ENCODE data around the gene ATP13A1. TPM values are rescaled to one million over a fixed set of nuclear protein-coding genes. Genes with fewer than 3 reads are reported as not detected.

ATP13A1 gene
- total RNA-seq, 2 experiments from 2014 or later: 84.8 to 87.6 TPM

DNA sequence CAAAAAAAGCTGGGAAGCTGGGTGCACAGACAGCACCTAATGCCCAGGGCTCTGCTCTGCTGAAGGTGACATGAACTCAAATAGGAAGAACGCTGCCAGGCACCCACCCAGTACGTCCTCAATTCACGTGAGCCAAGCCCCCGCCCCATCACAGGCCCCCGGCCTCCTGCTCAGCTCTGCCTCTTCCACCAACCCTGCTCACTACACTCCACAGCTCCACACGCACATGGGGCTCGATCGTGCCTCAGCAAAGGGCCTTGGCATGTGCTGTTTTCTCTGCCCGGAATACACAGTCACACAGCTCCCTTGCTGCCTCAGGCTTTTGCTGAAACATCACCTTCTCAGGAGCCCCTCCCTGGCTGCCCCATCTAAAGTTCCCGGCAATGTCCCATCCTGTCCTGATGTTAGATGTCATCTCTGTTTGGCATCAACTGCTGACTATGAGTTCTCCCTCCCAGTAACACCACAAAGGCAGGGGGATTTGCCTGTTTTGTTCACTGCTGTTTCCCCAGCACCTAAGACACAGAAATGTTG lies 2.3 kb downstream of the ATP13A1 start:
- POLR2A ChIA-PET: interaction anchor here (1.1 to 1.5 kb wide), 3 partner anchors 9 to 17 kb away, joined by 3 to 4 read pairs (median 3); no protein-coding TSS in a partner anchor

DNA sequence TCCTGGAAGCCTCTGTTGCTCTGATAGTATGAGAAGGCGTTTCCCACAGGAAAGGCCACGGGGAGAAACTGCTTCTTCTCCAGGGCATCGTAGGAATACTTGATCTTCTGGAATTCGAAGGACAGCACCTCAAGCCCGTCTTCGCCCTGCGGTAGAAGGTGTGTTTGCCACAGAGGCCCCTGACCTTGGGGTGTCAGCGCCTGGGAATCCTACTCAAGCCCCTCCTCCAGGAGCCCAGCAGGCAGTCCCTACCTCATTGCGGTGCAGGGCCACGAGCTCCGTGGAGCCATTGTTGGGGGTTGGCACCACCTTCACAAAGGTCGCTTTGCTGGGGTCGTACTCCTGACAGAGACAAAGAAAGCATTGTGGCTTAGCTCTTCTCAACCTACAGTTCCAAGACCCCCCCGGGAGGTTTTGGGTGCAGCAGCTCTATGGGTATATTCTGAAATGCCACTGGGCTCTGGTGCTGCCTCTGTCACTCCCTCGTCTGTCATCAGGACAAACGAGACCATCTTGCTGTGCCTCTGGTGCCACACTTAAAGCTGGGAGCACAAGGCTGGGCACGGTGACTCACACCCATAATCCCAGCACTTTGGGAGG lies 3.7 kb downstream of the ATP13A1 start:
- H3K36me3 ChIP-seq (ENCODE audit: insufficient read depth, low read length): peaks cover 50% of the 10 kb centered on the region
- peaks cover 39% of the 10 kb centered on the region for H3K4me1 ChIP-seq (ENCODE audit: insufficient read depth, low read length)
- Mint-ChIP-seq H3K4me1 (ENCODE audit: low read depth) (peaks cover 34% of the 10 kb centered on the region), H3K27me3 (no peaks in the 10 kb centered on the region), H3K36me3 (ENCODE audit: low read depth) (peaks cover 75% of the 10 kb centered on the region), H3K27ac (no peak overlapping the region), H3K9me3 (peaks cover 2% of the 10 kb centered on the region), H3K4me3 (no peak overlapping the region)
- no peak overlapping the region for H3K27ac ChIP-seq (ENCODE audit: low read depth in 1 of 2, low read length in 2 of 2)
- peak in 1 of 14 experiments; percentile 15 for DNase-seq
- POLR2A ChIA-PET: no interaction called here
- no peaks in the 10 kb centered on the region for H3K27me3 ChIP-seq (ENCODE audit: control insufficient read depth in 1 of 2, insufficient read depth in 2 of 2, low read length in 2 of 2)
- H3K4me3 ChIP-seq (ENCODE audit: low read length): no peak overlapping the region
- H3K9me3 ChIP-seq (ENCODE audit: control insufficient read depth in 1 of 2, insufficient read depth in 1 of 2, low read length in 2 of 2): peaks cover 0 to 4% of the 10 kb centered on the region in 2 experiments
- TF ChIP-seq, protein P1, sequence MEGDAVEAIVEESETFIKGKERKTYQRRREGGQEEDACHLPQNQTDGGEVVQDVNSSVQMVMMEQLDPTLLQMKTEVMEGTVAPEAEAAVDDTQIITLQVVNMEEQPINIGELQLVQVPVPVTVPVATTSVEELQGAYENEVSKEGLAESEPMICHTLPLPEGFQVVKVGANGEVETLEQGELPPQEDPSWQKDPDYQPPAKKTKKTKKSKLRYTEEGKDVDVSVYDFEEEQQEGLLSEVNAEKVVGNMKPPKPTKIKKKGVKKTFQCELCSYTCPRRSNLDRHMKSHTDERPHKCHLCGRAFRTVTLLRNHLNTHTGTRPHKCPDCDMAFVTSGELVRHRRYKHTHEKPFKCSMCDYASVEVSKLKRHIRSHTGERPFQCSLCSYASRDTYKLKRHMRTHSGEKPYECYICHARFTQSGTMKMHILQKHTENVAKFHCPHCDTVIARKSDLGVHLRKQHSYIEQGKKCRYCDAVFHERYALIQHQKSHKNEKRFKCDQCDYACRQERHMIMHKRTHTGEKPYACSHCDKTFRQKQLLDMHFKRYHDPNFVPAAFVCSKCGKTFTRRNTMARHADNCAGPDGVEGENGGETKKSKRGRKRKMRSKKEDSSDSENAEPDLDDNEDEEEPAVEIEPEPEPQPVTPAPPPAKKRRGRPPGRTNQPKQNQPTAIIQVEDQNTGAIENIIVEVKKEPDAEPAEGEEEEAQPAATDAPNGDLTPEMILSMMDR (IDR thresholded peaks at IDR 0.05): no peak
- intact Hi-C loops (cut with DNase I, micrococcal nuclease): loop anchor here (5.0 kb wide), 3 partner anchors 163 to 337 kb away; partner anchors contain the start of genes MAU2 (in 1 of the 2), SUGP1 (in 1 of the 2), ZNF253 (in 1 of the 2) and ZNF506 (in 1 of the 2)
- ATAC-seq (ENCODE audit: poor library complexity): no peak
- CTCF ChIA-PET: no interaction called here

More for the DNA sequence above, 2.3 kb downstream of the ATP13A1 start:
- Mint-ChIP-seq H3K27ac (peak overlapping the region; percentile 99), H3K4me1 (ENCODE audit: low read depth) (peaks cover 34% of the 10 kb centered on the region), H3K9me3 (peaks cover 2% of the 10 kb centered on the region), H3K27me3 (no peaks in the 10 kb centered on the region), H3K36me3 (ENCODE audit: low read depth) (peaks cover 62% of the 10 kb centered on the region), H3K4me3 (peak overlapping the region; percentile 95)
- Histone ChIP-seq H3K4me3 (ENCODE audit: low read length) (peak overlapping the region; percentile 94), H3K9me3 (ENCODE audit: control insufficient read depth in 1 of 2, insufficient read depth in 1 of 2, low read length in 2 of 2) (peaks cover 0 to 15% of the 10 kb centered on the region in 2 experiments), H3K4me1 (ENCODE audit: insufficient read depth, low read length) (peaks cover 48% of the 10 kb centered on the region), H3K27me3 (ENCODE audit: control insufficient read depth in 1 of 2, insufficient read depth in 2 of 2, low read length in 2 of 2) (no peaks in the 10 kb centered on the region), H3K36me3 (ENCODE audit: insufficient read depth, low read length) (peaks cover 36% of the 10 kb centered on the region), H3K27ac (ENCODE audit: low read depth in 1 of 2, low read length in 2 of 2) (peak overlapping the region; percentile 27 to 84)
- DNase-seq (peak in 1 of 14 experiments; percentile 29), ATAC-seq (ENCODE audit: poor library complexity) (no peak)
- intact Hi-C loops (cut with DNase I, micrococcal nuclease): loop anchor here (5.0 kb wide), 3 partner anchors 161 to 339 kb away; partner anchors contain the start of genes MAU2 (in 1 of the 2), SUGP1 (in 1 of the 2), ZNF253 (in 1 of the 2) and ZNF506 (in 1 of the 2)
- CTCF ChIA-PET: interaction anchor here (2.5 kb wide), 1 partner anchor 107 kb away, joined by 6 read pairs; no protein-coding TSS in a partner anchor
- TF ChIP-seq, protein P1 (IDR thresholded peaks at IDR 0.05): no peak

DNA sequence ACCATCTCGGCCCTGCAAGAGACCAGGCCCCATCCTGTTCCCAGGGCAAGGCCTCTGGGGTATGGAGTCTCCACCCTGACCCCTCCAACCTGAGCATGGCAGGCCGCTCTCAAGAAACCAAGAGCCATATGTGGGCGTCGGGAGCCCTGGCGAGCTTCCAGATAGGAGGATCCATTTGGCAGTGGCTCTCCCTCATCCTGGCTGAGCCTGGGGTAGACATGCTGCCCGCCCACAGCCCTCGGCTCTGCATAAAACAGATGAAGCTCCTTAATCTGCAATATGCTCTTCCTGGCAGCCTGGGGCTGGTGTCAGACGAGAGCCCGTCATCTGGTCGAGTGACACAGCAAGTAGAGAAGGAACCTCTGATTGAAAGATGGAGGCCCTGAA lies 6.1 kb downstream of the ATP13A1 start:
- peaks cover 80% of the 10 kb centered on the region for H3K36me3 Mint-ChIP-seq (ENCODE audit: low read depth)
- no peaks in the 10 kb centered on the region for H3K9me3 ChIP-seq (ENCODE audit: control insufficient read depth in 1 of 2, insufficient read depth in 1 of 2, low read length in 2 of 2)
- H3K27me3 ChIP-seq (ENCODE audit: control insufficient read depth in 1 of 2, insufficient read depth in 2 of 2, low read length in 2 of 2): no peaks in the 10 kb centered on the region
- H3K27me3 Mint-ChIP-seq: no peaks in the 10 kb centered on the region
- ChIA-PET CTCF (interaction anchor here (0.7 kb wide), 1 partner anchor 106 kb away, joined by 4 read pairs; no protein-coding TSS in a partner anchor), POLR2A (interaction anchor here (2.4 kb wide), 1 partner anchor 11 kb away, joined by 8 read pairs; the partner anchor contains the start of gene ZNF101)
- peaks cover 19% of the 10 kb centered on the region for H3K4me1 Mint-ChIP-seq (ENCODE audit: low read depth)
- no peaks in the 10 kb centered on the region for H3K9me3 Mint-ChIP-seq
- H3K4me3 Mint-ChIP-seq: no peak overlapping the region
- H3K27ac ChIP-seq (ENCODE audit: low read depth in 1 of 2, low read length in 2 of 2): no peak overlapping the region
- no peak for DNase-seq
- peaks cover 74% of the 10 kb centered on the region for H3K36me3 ChIP-seq (ENCODE audit: insufficient read depth, low read length)
- ATAC-seq (ENCODE audit: poor library complexity): no peak
- no peak overlapping the region for H3K27ac Mint-ChIP-seq
- H3K4me3 ChIP-seq (ENCODE audit: low read length): no peak overlapping the region
- intact Hi-C loops (cut with DNase I, micrococcal nuclease): no loop called here
- TF ChIP-seq, protein P1 (IDR thresholded peaks at IDR 0.05): no peak
- H3K4me1 ChIP-seq (ENCODE audit: insufficient read depth, low read length): peaks cover 22% of the 10 kb centered on the region
